Measurements from ENCODE around the gene RLN3.

DNA sequence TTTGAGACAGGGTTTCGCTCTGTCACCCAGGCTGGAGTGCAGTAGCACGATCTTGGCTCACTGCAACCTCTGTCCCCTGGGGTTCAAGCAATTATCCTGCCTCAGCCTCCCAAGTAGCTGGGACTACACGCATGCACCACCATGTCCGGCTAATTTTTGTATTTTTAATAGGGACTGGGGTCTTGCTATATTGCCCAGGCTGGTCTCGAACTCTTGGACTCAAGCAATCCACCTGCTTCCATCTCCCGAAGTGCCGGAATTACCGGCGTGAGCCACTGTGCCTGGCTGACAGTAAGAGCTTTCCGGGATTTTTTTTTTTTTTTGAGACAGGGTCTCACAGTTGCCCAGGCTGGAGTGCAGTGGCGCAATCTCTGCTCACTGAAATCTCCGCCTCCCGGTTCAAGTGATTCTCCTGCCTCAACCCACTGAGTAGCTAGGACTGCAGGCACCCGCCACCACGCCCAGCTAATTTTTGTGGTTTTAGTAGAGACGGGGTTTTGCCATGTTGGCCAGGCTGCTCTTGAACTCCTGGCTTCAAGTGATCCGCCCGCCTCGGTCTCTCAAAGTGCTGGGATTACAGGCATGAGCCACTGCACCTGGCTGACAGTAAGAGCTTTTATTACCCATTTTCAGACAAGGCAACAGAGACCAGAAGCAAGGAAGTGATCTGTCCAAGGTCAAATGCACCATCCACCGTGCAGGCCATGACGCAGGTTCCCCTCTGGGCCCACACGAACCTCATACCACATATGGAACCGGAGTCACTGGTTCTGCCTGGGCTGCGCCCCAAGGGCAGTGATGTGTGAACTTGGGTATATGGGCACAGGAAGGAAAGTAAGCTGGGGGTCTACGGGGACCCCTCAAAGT, 42.8 kb upstream of the RLN3 start:
- TF ChIP-seq POLR2A (IDR thresholded peaks at IDR 0.05) (peak in 1 of 4 donors; percentile 26), EP300 (IDR thresholded peaks at IDR 0.05) (no peak), POLR2AphosphoS5 (IDR thresholded peaks at IDR 0.05) (peak in 1 of 2 donors; percentile 3)
- TF ChIP-seq, protein P1, sequence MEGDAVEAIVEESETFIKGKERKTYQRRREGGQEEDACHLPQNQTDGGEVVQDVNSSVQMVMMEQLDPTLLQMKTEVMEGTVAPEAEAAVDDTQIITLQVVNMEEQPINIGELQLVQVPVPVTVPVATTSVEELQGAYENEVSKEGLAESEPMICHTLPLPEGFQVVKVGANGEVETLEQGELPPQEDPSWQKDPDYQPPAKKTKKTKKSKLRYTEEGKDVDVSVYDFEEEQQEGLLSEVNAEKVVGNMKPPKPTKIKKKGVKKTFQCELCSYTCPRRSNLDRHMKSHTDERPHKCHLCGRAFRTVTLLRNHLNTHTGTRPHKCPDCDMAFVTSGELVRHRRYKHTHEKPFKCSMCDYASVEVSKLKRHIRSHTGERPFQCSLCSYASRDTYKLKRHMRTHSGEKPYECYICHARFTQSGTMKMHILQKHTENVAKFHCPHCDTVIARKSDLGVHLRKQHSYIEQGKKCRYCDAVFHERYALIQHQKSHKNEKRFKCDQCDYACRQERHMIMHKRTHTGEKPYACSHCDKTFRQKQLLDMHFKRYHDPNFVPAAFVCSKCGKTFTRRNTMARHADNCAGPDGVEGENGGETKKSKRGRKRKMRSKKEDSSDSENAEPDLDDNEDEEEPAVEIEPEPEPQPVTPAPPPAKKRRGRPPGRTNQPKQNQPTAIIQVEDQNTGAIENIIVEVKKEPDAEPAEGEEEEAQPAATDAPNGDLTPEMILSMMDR (IDR thresholded peaks at IDR 0.05), result no peak
